Neuronal stem cell (in vitro differentiated cells): ENCODE results near the gene SPTLC1.
"Not testable (repeated sequence)": the region's sequence is repeated elsewhere in the genome, so short reads cannot be mapped to it uniquely, and the experiment has no call there.

Experiments used
- DNase-seq: peaks from one replicate; pipeline ENCODE4 v3.0.0-alpha.2; 2013; ENCODE audit warnings: low spot score
- H2AFZ ChIP-seq: one replicate; pipeline ENCODE4 v1.6.1; 2013; ENCODE audit warnings: mild to moderate bottlenecking, low read length, inconsistent platforms
- H2AK5ac ChIP-seq: 2 replicates; pipeline ENCODE4 v1.6.1; 2013; ENCODE audit warnings: low read depth, mild to moderate bottlenecking, inconsistent platforms, low read length, moderate library complexity, mixed read lengths
- H2BK120ac ChIP-seq: 2 replicates; pipeline ENCODE4 v1.6.1; 2013; ENCODE audit warnings: low read depth, mild to moderate bottlenecking, inconsistent platforms, low read length, moderate library complexity, mixed read lengths
- H2BK12ac ChIP-seq: one replicate; pipeline ENCODE4 v1.6.1; 2013; ENCODE audit warnings: low read length, inconsistent platforms
- H2BK15ac ChIP-seq: 2 replicates; pipeline ENCODE4 v1.6.1; 2013; ENCODE audit warnings: mild to moderate bottlenecking, low read length, inconsistent platforms, mixed read lengths
- H2BK5ac ChIP-seq: one replicate; pipeline ENCODE4 v1.6.1; 2013; ENCODE audit warnings: inconsistent platforms, mild to moderate bottlenecking, low read length, moderate library complexity
- H3K14ac ChIP-seq: one replicate; pipeline ENCODE4 v1.6.1; 2013; ENCODE audit warnings: low read length, inconsistent platforms
- H3K18ac ChIP-seq: 2 replicates; pipeline ENCODE4 v1.6.1; 2013; ENCODE audit warnings: low read length, inconsistent platforms
- H3K23ac ChIP-seq: 2 replicates; pipeline ENCODE4 v1.6.1; 2013; ENCODE audit warnings: low read depth, mild to moderate bottlenecking, mixed read lengths, low read length, inconsistent platforms; ENCODE audit not compliant: poor library complexity
- H3K27ac ChIP-seq: replicated peaks from 3 replicates; pipeline ENCODE4 v1.5.1; 2013; ENCODE audit warnings: low read length, inconsistent platforms
- H3K27me3 ChIP-seq, 3 experiments: 2 replicates each; pipeline ENCODE4 v1.6.1; 2013; ENCODE audit warnings: low read length in 3 of 3, mild to moderate bottlenecking in 2 of 3, inconsistent platforms in 1 of 3, low read depth in 1 of 3, mixed read lengths in 1 of 3, moderate library complexity in 1 of 3; ENCODE audit not compliant: control insufficient read depth in 3 of 3, insufficient read depth in 3 of 3
- H3K36me3 ChIP-seq, 2 donors: replicated peaks in 1 of 2; 2 replicates each; pipeline ENCODE4 v1.6.1; 2013; ENCODE audit warnings: low read length in 2 of 2; ENCODE audit not compliant: control insufficient read depth in 2 of 2, insufficient read depth in 2 of 2
- H3K4ac ChIP-seq: 2 replicates; pipeline ENCODE4 v1.6.1; 2013; ENCODE audit warnings: inconsistent platforms, mild to moderate bottlenecking, low read length, moderate library complexity
- H3K4me1 ChIP-seq, 2 donors: 1 replicate in 1 of 2; 2 replicates in 1 of 2; pipeline ENCODE4 v1.6.1; 2013; ENCODE audit warnings: low read length in 2 of 2, low read depth in 1 of 2; ENCODE audit not compliant: control insufficient read depth in 2 of 2, insufficient read depth in 1 of 2
- H3K4me2 ChIP-seq: one replicate; pipeline ENCODE4 v1.6.1; 2013; ENCODE audit warnings: mild to moderate bottlenecking, low read length, inconsistent platforms; ENCODE audit not compliant: insufficient read depth, poor library complexity, severe bottlenecking
- H3K4me3 ChIP-seq, 2 donors: 2 replicates each; pipeline ENCODE4 v1.5.1; 2013; ENCODE audit warnings: low read length in 2 of 2, mild to moderate bottlenecking in 2 of 2, inconsistent platforms in 1 of 2, moderate library complexity in 1 of 2
- H3K79me1 ChIP-seq: one replicate; pipeline ENCODE4 v1.6.1; 2013; ENCODE audit warnings: low read depth, mild to moderate bottlenecking, inconsistent platforms, low read length, moderate library complexity
- H3K9ac ChIP-seq: one replicate; pipeline ENCODE4 v1.6.1; 2013; ENCODE audit warnings: mild to moderate bottlenecking, low read depth, low read length, inconsistent platforms; ENCODE audit not compliant: poor library complexity
- H3K9me3 ChIP-seq, 2 donors: replicated peaks in 1 of 2; 2 replicates each; pipeline versions ENCODE3 to v1.6.1; 2013; ENCODE audit warnings: low read length in 2 of 2, mild to moderate bottlenecking in 2 of 2, inconsistent platforms in 1 of 2, low read depth in 1 of 2, mixed read lengths in 1 of 2, moderate library complexity in 1 of 2; ENCODE audit not compliant: control insufficient read depth in 2 of 2, insufficient read depth in 1 of 2
- H4K8ac ChIP-seq: one replicate; pipeline ENCODE4 v1.6.1; 2013; ENCODE audit warnings: low read depth, mild to moderate bottlenecking, inconsistent platforms, low read length, moderate library complexity
- H4K91ac ChIP-seq: one replicate; pipeline ENCODE4 v1.6.1; 2013; ENCODE audit warnings: low read length, low read depth, mild to moderate bottlenecking, inconsistent platforms; ENCODE audit not compliant: poor library complexity
- WGBS, 2 donors: extraction: QIAGEN DNeasy Blood & Tissue Kit; methylation state at CpG; one replicate each; pipeline ENCODE4 v1.1.7; 2013; ENCODE audit warnings: missing lambda C conversion rate in 2 of 2, mixed read lengths in 1 of 2; ENCODE audit not compliant: insufficient read length in 2 of 2, insufficient replicate concordance in 1 of 2; ENCODE audit errors: extremely low coverage in 2 of 2; 5-methylcytosine and 5-hydroxymethylcytosine counted together

The SPTLC1 gene

GRCh38 chr9:92008041-92008440, 107.2 kb downstream of the SPTLC1 start:
- H2BK15ac ChIP-seq: no peak overlapping the region
- no peak for DNase-seq
- H2BK5ac ChIP-seq: no peak overlapping the region
- no peak overlapping the region for H2BK12ac ChIP-seq
- no peak overlapping the region for H3K18ac ChIP-seq
- H3K4ac ChIP-seq: no peak overlapping the region
- H3K23ac ChIP-seq: no peak overlapping the region
- no peak overlapping the region for H2AFZ ChIP-seq
- H2AK5ac ChIP-seq: no peak overlapping the region
- H3K9me3 ChIP-seq: no peaks in the 10 kb centered on the region
- no peak overlapping the region for H3K9ac ChIP-seq
- H3K79me1 ChIP-seq: no peaks in the 10 kb centered on the region
- no peaks in the 10 kb centered on the region for H3K27me3 ChIP-seq
- WGBS, 2 donors: no CpG with 5 or more reads among the region's 2 CpGs
- no peaks in the 10 kb centered on the region for H3K36me3 ChIP-seq
- H4K91ac ChIP-seq: no peak overlapping the region
- H3K4me3 ChIP-seq: no peak overlapping the region
- H3K4me1 ChIP-seq: peaks cover 0 to 7% of the 10 kb centered on the region in 2 donors
- H3K27ac ChIP-seq: no peak overlapping the region
- H3K4me2 ChIP-seq: no peak overlapping the region
- H3K14ac ChIP-seq: no peak overlapping the region
- no peak overlapping the region for H2BK120ac ChIP-seq
- H4K8ac ChIP-seq: no peak overlapping the region

GRCh38 chr9:92004045-92004392, 111.2 kb downstream of the SPTLC1 start:
- Histone ChIP-seq H2BK15ac (peak overlapping the region; percentile 75), H3K18ac (peak overlapping the region; percentile 52), H2BK5ac (no peak overlapping the region), H2AK5ac (peak overlapping the region; percentile 75), H3K4me2 (no peak overlapping the region), H3K9me3 (no peaks in the 10 kb centered on the region), H3K23ac (no peak overlapping the region), H4K91ac (no peak overlapping the region), H4K8ac (no peak overlapping the region), H3K4me3 (no peak overlapping the region), H3K4ac (no peak overlapping the region), H3K14ac (no peak overlapping the region), H2AFZ (no peak overlapping the region), H3K4me1 (no peaks in the 10 kb centered on the region), H3K36me3 (no peaks in the 10 kb centered on the region), H3K27ac (no peak overlapping the region), H3K27me3 (no peaks in the 10 kb centered on the region), H3K79me1 (no peaks in the 10 kb centered on the region), H3K9ac (no peak overlapping the region), H2BK120ac (peak overlapping the region; percentile 31), H2BK12ac (peak overlapping the region; percentile 2)
- WGBS, 2 donors: no CpG with 5 or more reads among the region's 13 CpGs
- no peak for DNase-seq

GRCh38 chr9:92003308-92004044, 111.7 kb downstream of the SPTLC1 start:
- peak overlapping the region; percentile 75 for H2BK15ac ChIP-seq
- H3K4ac ChIP-seq: peak overlapping the region; percentile 84
- H3K23ac ChIP-seq: no peak overlapping the region
- no peak overlapping the region for H3K14ac ChIP-seq
- no peaks in the 10 kb centered on the region for H3K4me1 ChIP-seq
- peak overlapping the region; percentile 31 for H2BK120ac ChIP-seq
- H3K9me3 ChIP-seq: no peaks in the 10 kb centered on the region
- no peak overlapping the region for H4K8ac ChIP-seq
- H2BK12ac ChIP-seq: peak overlapping the region; percentile 2
- H3K4me3 ChIP-seq: no peak overlapping the region
- no peak for DNase-seq
- no CpG with 5 or more reads among the region's 31 CpGs for WGBS, 2 donors
- peak overlapping the region; percentile 52 for H3K18ac ChIP-seq
- no peaks in the 10 kb centered on the region for H3K27me3 ChIP-seq
- H3K4me2 ChIP-seq: no peak overlapping the region
- H2AFZ ChIP-seq: no peak overlapping the region
- H3K36me3 ChIP-seq: no peaks in the 10 kb centered on the region
- no peak overlapping the region for H3K9ac ChIP-seq
- no peaks in the 10 kb centered on the region for H3K79me1 ChIP-seq
- no peak overlapping the region for H2BK5ac ChIP-seq
- H4K91ac ChIP-seq: no peak overlapping the region
- H3K27ac ChIP-seq: no peak overlapping the region
- peak overlapping the region; percentile 75 for H2AK5ac ChIP-seq

- WGBS, 2 donors: no CpG with 5 or more reads among the region's 10 CpGs
- H2BK5ac ChIP-seq, H3K36me3 ChIP-seq: not testable (repeated sequence)
Measured at GRCh38 chr9:92001948-92002347, 113.3 kb downstream of the SPTLC1 start.

More at GRCh38 chr9:92001948-92002347, 113.3 kb downstream of the SPTLC1 start:
- not testable (repeated sequence) for H3K9me3 ChIP-seq, H2AK5ac ChIP-seq, H2BK120ac ChIP-seq, H3K4me1 ChIP-seq, H3K14ac ChIP-seq, H3K18ac ChIP-seq, H2BK12ac ChIP-seq, H4K8ac ChIP-seq, H3K9ac ChIP-seq, H2AFZ ChIP-seq, H2BK15ac ChIP-seq, DNase-seq, H3K4ac ChIP-seq, H4K91ac ChIP-seq, H3K27me3 ChIP-seq, H3K4me2 ChIP-seq, H3K4me3 ChIP-seq, H3K27ac ChIP-seq, H3K23ac ChIP-seq, H3K79me1 ChIP-seq
